GM18502 (cell line): ENCODE results near the gene PIGV.

Experiments
- ATAC-seq: cut with Tn5 transposase; IDR thresholded peaks from one replicate; pipeline ENCODE4 v1.9.1; 2021; ENCODE audit warnings: mild to moderate bottlenecking; ENCODE audit not compliant: unreplicated experiment, poor library complexity

Gene PIGV

DNA sequence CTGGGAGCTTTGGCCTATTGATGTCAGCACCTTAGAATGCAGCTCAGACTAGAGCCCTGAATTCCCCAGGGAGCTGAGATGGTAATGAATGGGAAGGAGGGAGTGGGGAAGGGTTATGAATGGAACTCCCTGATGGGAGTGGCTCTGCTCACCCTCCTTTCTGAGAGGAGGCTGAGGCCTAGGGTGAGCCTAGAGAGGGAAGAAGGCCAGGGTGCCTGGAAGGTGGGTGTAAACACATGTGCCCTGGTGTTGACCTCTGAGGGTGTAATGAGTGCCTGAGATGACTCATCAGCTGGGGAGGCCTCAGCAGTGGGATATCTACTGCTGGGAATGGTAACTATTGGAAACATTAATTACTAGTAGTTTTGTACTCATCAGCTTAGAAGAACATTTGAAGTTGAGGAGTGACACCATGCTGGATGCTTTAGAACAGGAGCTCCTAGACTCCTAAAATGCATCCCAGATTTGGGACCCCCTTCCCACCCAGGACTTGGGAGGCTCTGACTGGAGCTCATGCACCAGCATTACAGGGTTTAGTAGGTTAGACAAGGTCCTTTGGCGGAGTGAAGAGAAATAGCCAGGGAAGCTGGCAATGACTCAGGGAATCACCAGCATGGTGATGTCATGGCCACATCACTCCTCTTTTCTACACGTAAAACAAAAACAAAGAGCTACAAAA, 16.0 kb upstream of the PIGV start:
- no peak for ATAC-seq

DNA sequence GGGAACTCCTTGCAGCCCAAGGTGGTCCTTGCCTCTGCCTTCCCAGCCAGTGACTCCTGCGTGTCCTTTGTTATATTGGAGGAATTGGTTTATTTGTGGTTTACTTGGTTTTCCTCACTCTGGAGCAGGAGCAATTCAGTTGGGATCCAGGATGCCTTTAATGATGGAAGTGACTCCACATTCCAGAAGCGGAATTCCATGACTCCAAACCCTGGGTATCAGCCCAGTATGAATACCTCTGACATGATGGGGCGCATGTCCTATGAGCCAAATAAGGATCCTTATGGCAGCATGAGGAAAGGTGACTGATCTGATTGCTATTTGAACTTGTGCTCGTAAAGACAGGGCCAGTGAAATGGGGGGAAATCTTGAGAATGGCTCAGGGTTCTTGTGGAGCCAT, 15.1 kb upstream of the PIGV start:
- ATAC-seq: no peak

DNA sequence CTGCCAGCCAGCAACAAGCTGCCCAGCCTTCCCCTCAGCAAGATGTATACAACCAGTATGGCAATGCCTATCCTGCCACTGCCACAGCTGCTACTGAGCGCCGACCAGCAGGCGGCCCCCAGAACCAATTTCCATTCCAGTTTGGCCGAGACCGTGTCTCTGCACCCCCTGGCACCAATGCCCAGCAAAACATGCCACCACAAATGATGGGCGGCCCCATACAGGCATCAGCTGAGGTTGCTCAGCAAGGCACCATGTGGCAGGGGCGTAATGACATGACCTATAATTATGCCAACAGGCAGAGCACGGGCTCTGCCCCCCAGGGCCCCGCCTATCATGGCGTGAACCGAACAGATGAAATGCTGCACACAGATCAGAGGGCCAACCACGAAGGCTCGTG, 13.3 kb upstream of the PIGV start:
- no peak for ATAC-seq

DNA sequence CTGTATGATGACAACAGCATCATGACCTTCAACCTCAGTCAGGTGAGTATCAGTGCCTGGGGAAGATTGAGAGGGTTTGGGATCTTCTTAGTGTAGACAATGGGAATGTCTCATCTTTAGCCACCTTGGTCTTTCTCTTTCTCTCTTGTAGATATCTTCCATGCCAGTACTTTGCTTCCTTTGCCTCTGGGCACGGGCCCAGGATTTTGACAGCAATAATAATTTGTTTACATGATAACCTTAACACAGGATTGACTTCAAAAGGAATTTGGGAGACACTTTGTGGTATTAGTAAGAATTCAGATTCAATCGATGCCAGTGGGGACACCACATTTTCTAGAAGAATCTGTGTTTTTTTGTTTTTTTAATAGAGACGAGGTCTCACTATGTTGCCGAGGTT, 12.1 kb upstream of the PIGV start:
- ATAC-seq: no peak

DNA sequence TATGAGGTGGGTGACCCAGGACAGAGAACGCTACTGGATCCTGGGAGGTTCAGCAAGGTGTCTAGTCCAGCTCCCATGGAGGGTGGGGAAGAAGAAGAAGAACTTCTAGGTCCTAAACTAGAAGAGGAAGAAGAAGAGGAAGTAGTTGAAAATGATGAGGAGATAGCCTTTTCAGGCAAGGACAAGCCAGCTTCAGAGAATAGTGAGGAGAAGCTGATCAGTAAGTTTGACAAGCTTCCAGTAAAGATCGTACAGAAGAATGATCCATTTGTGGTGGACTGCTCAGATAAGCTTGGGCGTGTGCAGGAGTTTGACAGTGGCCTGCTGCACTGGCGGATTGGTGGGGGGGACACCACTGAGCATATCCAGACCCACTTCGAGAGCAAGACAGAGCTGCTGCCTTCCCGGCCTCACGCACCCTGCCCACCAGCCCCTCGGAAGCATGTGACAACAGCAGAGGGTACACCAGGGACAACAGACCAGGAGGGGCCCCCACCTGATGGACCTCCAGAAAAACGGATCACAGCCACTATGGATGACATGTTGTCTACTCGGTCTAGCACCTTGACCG, 8.6 kb upstream of the PIGV start:
- ATAC-seq: no peak

DNA sequence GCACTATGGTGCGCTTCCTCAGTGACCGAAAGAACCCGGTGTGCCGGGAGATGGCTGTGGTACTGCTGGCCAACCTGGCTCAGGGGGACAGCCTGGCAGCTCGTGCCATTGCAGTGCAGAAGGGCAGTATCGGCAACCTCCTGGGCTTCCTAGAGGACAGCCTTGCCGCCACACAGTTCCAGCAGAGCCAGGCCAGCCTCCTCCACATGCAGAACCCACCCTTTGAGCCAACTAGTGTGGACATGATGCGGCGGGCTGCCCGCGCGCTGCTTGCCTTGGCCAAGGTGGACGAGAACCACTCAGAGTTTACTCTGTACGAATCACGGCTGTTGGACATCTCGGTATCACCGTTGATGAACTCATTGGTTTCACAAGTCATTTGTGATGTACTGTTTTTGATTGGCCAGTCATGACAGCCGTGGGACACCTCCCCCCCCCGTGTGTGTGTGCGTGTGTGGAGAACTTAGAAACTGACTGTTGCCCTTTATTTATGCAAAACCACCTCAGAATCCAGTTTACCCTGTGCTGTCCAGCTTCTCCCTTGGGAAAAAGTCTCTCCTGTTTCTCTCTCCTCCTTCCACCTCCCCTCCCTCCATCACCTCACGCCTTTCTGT, 7.3 kb upstream of the PIGV start:
- ATAC-seq: no peak

DNA sequence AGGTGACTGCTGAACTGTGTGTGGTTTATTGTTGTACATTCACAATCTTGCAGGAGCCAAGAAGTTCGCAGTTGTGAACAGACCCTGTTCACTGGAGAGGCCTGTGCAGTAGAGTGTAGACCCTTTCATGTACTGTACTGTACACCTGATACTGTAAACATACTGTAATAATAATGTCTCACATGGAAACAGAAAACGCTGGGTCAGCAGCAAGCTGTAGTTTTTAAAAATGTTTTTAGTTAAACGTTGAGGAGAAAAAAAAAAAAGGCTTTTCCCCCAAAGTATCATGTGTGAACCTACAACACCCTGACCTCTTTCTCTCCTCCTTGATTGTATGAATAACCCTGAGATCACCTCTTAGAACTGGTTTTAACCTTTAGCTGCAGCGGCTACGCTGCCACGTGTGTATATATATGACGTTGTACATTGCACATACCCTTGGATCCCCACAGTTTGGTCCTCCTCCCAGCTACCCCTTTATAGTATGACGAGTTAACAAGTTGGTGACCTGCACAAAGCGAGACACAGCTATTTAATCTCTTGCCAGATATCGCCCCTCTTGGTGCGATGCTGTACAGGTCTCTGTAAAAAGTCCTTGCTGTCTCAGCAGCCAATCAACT, 6.4 kb upstream of the PIGV start:
- no peak for ATAC-seq

DNA sequence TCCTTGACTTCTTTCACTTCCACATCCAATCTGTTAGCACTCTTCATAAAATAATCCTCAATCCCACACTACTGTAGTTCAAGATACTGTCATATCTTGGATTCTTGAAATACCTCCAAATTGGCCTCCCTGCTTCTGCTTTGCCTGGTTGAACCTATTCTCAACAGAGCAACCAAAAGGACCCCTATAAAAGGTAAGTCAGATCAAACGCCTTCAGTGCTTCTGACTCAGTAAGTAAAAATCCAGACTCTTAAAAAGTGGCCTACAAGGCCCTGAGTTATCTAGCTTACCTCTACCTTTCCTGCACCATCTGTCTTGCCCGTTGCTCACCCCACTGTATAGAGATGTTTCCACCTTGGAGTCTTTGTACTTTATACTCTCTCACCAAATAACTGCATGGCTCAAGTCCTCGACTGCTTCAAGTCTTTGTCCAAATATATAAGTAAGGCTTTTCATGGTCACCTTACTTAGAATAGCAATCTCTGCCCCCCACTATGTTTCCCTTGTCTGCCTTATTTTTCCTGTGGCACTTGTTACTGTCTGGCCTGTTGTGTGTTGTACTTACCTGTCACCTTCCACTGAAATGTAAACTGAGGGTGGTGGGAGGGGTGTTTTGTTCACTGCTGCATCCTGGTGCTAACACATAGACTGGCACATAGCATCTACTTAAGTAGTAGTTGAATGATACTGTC, 5.1 kb upstream of the PIGV start:
- no peak for ATAC-seq

DNA sequence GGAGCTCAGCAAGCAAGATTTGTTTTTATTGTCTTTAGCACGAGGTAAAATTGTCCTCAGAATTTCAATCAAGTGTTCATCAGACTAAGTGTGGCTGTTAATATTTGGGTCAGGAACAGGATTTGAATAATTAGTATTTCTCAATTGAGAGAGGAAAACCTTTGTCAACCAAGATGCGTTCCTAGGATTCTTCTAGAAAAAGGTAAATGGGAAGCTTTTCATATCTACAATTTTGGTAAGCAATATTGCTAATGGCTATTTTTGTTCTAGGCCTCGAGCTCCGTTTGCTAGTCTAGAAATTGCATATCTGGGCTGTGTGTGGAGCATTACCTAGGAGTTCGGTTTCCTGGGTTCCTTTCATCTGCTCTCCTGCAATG, 4.1 kb upstream of the PIGV start:
- ATAC-seq: no peak

DNA sequence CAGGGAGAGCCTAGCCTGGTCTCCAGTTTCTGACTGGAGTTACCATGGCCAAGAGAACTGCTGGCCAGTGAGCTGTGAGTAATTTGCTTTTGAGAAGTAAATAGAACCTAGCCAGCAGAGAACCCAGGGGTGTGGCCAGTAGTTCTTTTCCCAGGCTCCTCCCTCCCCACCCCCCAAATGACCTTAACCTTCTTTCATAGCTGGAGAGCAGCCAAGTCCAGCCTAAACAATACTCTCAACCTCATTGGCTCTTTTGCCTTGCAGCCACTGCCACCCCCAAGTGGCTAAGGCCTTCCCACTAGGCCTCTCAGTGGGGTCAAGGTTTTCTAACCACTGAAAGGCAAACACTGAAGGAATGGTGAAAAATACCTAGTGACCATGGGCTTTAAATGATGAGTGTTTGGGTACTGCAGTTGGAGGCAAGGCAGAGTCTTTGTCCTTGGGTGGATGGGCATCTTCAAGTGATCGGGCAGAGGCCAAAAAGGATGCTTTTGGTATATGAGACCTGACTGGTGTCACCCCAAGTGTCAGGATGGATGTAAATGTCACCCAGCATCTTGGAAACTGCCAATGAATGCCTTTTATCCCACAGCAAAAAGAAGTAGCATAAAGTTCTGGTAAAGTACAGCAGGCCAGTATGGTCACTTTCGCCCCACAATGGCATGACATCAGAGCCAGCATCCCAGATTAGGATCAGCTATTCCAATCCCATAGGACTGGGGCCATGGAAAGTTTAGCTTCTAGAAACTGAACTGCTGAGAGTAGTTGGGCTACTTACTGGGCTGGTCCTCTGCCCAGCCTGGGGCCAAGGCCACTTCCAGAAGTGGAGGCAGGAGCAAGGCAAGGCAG, 3.5 kb upstream of the PIGV start:
- no peak for ATAC-seq

DNA sequence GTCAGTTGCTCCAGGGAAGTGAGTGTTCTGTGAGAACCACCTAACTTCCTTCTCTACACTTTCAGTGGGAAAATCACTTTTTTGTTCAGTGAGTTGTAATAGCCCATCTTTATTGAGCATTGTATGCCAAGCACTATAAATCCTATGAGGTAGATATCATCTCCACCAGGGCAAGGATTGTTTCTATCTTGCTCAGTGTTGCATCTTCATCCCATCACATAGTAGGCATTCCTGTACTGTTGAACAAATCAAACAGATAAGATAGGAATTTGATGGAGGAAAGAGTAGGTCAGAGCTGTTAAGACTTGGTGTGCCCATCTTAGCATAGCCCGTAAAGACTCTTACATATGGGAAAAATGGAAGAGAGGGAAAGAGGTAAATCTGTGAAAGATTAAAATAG, 2.9 kb upstream of the PIGV start:
- ATAC-seq: no peak

DNA sequence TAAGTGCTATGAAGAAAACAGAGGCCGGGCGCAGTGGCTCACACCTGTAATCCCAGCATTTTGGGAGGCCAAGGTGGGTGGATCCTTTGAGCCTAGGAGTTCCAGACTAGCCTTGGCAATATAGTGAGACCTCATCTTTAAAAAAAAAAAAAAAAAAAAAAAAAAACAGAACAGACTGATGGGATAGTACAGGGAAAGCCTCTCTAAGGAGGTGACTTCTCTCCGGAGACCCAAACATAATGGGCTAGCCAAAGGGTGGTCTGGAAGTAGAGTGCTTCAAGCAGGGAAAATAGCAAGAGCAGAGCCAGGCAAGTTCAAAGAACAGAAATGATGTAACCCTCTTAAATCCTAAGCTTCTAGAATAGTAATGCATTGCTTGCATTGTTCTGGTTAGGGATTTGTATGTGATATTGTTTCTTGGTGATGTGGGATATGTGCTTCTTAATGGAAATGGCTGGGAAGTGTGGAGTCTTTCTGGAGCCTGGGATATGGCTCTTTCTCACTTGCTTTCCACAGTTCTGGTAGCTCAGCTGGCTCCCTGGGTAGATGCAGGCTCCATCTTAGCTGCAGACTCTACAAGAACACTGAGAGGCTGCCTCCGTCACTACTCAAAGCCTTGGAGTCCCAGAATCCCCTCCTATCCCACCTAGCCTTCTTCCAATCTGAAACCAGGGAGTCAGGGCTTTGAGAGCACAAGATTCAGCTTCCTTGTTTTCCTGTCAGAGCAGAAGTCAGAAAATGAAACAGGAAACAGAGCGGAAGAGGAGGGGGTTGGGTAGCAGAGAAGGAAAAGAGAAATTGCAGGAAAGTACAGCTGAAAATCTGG, 1.9 kb upstream of the PIGV start:
- no peak for ATAC-seq

DNA sequence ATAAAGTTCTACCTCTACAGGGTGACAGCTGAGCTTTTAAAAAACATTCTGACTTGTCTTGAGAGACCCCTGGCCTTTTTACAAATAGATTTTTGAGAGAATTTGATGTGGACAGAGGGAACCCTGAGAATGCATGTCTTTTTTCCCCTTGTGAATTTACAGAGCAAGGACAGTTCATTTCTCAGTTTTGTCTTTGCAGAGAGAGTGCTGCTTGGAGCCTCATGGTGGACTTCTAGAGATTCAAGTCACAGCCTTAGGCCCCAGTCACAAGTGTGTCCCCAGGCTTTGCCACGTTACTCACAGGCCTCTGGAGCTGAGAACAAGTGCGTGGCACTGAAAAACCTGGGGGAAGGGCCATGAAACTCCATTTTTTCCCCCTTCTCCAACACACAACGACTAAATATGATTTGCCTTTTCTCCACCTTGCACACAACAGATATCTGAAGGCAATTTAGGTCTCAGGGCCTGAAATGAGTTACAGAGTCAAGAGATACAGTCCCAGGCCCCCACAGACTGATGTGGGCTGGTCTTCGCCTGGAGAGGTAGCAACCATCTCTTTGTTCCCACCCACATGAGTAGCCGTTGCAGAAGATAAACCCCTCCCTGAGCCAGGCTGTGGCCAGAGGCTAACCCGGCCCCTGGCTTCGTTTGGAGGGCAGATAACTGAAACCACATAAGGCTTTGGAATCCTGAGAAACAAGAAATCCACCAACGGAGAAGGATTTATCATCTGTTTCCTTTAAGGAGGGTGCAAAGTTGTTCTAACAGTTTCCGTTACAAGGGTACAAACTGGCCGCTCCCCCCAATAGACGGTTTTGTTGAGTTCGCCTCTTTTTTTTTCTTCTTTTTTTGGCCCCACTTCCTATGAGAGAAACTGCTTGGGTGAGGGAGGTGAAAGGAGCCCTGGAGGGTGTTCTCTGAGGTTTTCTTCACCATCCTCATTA, 1.0 kb upstream of the PIGV start:
- peak; percentile 32 for ATAC-seq

DNA sequence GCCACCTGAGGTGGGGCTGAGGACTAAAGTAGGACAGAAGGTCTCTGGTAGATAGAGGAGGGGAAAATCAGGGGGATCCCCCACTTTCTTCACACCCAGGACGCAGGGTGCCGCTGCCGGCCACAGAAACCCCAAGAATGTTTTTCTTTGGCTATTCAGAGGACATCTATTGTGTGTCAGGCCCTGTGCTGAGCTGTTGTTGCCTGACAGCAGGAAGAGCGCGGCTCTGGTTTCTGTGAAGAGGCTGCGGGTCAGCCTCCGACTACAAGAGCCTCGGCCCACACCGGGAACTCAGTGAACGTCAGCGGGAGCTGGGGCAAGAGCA, 407 bp upstream of the PIGV start:
- ATAC-seq: peak; percentile 44

DNA sequence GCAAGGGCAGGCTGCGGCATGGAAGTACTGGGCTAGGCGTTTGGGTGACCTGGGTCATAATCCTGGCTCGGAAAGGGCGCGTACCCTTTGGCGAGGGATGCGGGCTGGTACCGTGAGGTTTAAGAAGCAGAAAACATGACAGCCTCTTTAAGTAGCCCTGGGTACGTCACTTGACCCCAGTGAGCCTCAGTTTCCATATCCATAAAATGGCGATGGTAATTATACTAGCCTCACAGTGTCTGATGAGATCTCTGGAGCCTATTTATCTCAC, 700 bp downstream of the PIGV start:
- ATAC-seq: no peak

DNA sequence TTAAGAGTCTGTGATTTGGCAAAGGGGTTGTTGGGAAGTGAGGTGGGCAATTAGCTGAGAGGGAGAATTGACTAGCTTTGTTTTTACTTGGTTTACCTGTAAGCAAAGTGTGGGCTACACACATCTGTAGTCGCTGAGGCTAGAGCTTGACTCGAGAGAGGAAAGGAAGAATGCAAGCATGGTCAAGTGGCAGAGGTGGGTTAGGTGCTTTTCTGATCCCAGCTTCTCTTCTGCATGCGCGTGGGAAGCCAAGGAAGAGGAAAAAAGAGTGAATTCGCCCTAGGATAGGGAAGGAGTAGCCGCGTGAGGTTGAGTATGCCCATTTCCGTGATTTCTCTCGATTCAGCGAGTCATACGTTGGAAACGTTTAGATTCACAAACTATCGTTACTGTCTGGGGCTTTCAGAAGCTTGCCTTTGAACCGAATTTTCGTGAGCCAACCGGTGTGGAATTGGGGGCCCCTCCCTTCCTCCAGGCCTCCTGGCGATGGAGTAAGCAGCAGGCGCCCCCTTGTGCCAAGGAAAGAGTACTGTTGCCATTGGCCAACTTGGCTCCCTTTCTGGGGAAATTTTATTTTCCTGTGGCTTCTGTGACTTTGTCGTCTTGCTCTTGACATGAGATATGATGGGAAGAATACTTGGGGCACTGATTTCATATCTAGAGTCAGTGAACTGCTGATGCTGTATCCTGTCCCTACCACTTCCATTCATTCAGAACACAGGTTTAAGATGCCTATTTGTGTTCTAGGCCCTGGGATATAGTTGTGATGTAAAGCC, 1.3 kb downstream of the PIGV start:
- ATAC-seq: no peak

DNA sequence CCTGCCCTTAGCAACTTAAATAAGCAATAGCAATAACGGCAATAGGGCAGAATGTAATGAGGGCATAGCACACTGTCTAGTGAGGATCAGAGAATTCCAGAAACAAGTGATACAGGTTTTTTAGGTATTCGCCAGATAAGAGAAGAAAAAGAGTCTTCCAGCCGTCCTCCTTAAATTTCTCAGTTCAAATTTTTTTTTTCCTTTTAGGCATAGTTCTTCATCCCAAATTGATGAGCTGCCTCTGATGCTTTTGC, 1.8 kb downstream of the PIGV start:
- ATAC-seq: no peak

DNA sequence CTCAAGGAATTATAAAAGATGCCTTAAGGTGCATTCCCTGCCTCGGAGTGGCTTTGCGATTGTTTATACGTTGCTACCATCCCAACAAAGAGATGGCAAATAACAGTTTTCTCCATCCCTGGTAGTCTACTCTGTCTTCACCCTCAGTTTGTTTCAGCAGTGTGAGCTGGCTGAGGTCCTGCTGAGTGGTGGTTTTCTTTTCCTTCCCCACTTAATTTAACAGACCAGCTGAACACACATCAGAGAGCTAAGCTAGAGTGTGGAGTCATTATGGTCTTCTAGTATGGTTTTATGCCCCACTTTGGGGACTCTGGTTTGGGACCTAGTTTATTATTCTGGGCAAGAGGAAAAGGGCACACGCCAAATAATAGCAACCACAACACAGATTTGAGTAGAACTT, 2.2 kb downstream of the PIGV start:
- no peak for ATAC-seq
